ENCODE results near the gene OTX2.

Gene OTX2

GRCh38 chr14:56797003-56797568 lies 13.2 kb downstream of the OTX2 start:
- Histone ChIP-seq H3F3A (ENCODE audit: low read depth) (no peaks in the 10 kb centered on the region), H3K79me2 (ENCODE audit: insufficient read depth, low read length) (no peaks in the 10 kb centered on the region), H3K4me3 (ENCODE audit: low read length, poor library complexity, severe bottlenecking) (no peak overlapping the region), H3K36me3 (ENCODE audit: insufficient read depth, low read length) (no peaks in the 10 kb centered on the region), H3K4me2 (ENCODE audit: low read depth, low read length, poor library complexity, severe bottlenecking) (no peak overlapping the region), H3K27me3 (ENCODE audit: insufficient read depth, low read length, poor library complexity, severe bottlenecking) (no peaks in the 10 kb centered on the region), H4K20me1 (ENCODE audit: insufficient read depth, low read length, poor library complexity, severe bottlenecking) (no peaks in the 10 kb centered on the region), H2AFZ (ENCODE audit: low read length) (no peak overlapping the region), H3K9me2 (replicated peaks; ENCODE audit: low read depth, low read length) (no peaks in the 10 kb centered on the region), H3K4me1 (ENCODE audit: insufficient read depth, low read length, poor library complexity, severe bottlenecking) (no peaks in the 10 kb centered on the region), H3K9ac (ENCODE audit: low read depth, low read length, poor library complexity, severe bottlenecking) (no peak overlapping the region), H3K9me3 (ENCODE audit: insufficient read depth, low read depth, low read length) (no peaks in the 10 kb centered on the region)
- TF ChIP-seq CTCF (conservative IDR thresholded peaks at IDR 0.05; ENCODE audit: low read length) (no peak), EZH2phosphoT487 (IDR thresholded peaks at IDR 0.05; ENCODE audit: borderline replicate concordance) (no peak)

GRCh38 chr14:56796259-56796658 lies 14.0 kb downstream of the OTX2 start:
- Histone ChIP-seq H3K9ac (ENCODE audit: low read depth, low read length, poor library complexity, severe bottlenecking) (no peak overlapping the region), H3F3A (ENCODE audit: low read depth) (no peaks in the 10 kb centered on the region), H3K9me3 (ENCODE audit: insufficient read depth, low read depth, low read length) (no peaks in the 10 kb centered on the region), H3K4me1 (ENCODE audit: insufficient read depth, low read length, poor library complexity, severe bottlenecking) (no peaks in the 10 kb centered on the region), H4K20me1 (ENCODE audit: insufficient read depth, low read length, poor library complexity, severe bottlenecking) (no peaks in the 10 kb centered on the region), H3K36me3 (ENCODE audit: insufficient read depth, low read length) (no peaks in the 10 kb centered on the region), H2AFZ (ENCODE audit: low read length) (no peak overlapping the region), H3K4me3 (ENCODE audit: low read length, poor library complexity, severe bottlenecking) (no peak overlapping the region), H3K9me2 (replicated peaks; ENCODE audit: low read depth, low read length) (no peaks in the 10 kb centered on the region), H3K27me3 (ENCODE audit: insufficient read depth, low read length, poor library complexity, severe bottlenecking) (no peaks in the 10 kb centered on the region), H3K4me2 (ENCODE audit: low read depth, low read length, poor library complexity, severe bottlenecking) (no peak overlapping the region), H3K79me2 (ENCODE audit: insufficient read depth, low read length) (no peaks in the 10 kb centered on the region)
- no peak for TF ChIP-seq CTCF (conservative IDR thresholded peaks at IDR 0.05; ENCODE audit: low read length)
- no peak for TF ChIP-seq EZH2phosphoT487 (IDR thresholded peaks at IDR 0.05; ENCODE audit: borderline replicate concordance)

GRCh38 chr14:56795284-56795622 lies 15.0 kb downstream of the OTX2 start:
- no peak overlapping the region for H3K4me3 ChIP-seq (ENCODE audit: low read length, poor library complexity, severe bottlenecking)
- H3K9me3 ChIP-seq (ENCODE audit: insufficient read depth, low read depth, low read length) = no peaks in the 10 kb centered on the region
- no peak overlapping the region for H2AFZ ChIP-seq (ENCODE audit: low read length)
- H4K20me1 ChIP-seq (ENCODE audit: insufficient read depth, low read length, poor library complexity, severe bottlenecking) = no peaks in the 10 kb centered on the region
- H3K9me2 ChIP-seq (replicated peaks; ENCODE audit: low read depth, low read length) = no peaks in the 10 kb centered on the region
- TF ChIP-seq EZH2phosphoT487 (IDR thresholded peaks at IDR 0.05; ENCODE audit: borderline replicate concordance) = no peak
- TF ChIP-seq CTCF (conservative IDR thresholded peaks at IDR 0.05; ENCODE audit: low read length) = no peak
- H3K36me3 ChIP-seq (ENCODE audit: insufficient read depth, low read length) = no peaks in the 10 kb centered on the region
- no peaks in the 10 kb centered on the region for H3K27me3 ChIP-seq (ENCODE audit: insufficient read depth, low read length, poor library complexity, severe bottlenecking)
- no peak overlapping the region for H3K4me2 ChIP-seq (ENCODE audit: low read depth, low read length, poor library complexity, severe bottlenecking)
- no peak overlapping the region for H3K9ac ChIP-seq (ENCODE audit: low read depth, low read length, poor library complexity, severe bottlenecking)
- H3K79me2 ChIP-seq (ENCODE audit: insufficient read depth, low read length) = no peaks in the 10 kb centered on the region
- H3K4me1 ChIP-seq (ENCODE audit: insufficient read depth, low read length, poor library complexity, severe bottlenecking) = no peaks in the 10 kb centered on the region
- H3F3A ChIP-seq (ENCODE audit: low read depth) = no peaks in the 10 kb centered on the region

Data from Loucy (cell line).